ENCODE data around the gene ERCC6L.

- no peak for TF ChIP-seq CTCF (IDR thresholded peaks at IDR 0.05; ENCODE audit: low read depth, low read length, poor library complexity, severe bottlenecking)
- TF ChIP-seq EZH2phosphoT487 (IDR thresholded peaks at IDR 0.05; ENCODE audit: borderline replicate concordance, low read length): no peak
Measured at GRCh38 chrX:72274526-72274925, 35.7 kb upstream of the ERCC6L start.

Data from DOHH2 (cell line).